H9 (cell line): ENCODE measurements around the gene PNLDC1. TPM values are rescaled to one million over a fixed set of nuclear protein-coding genes. Genes with fewer than 3 reads are reported as not detected.

ENCODE experiments used
- DNase-seq: peaks from one replicate; pipeline ENCODE4 v3.0.0-alpha.2; 2017
- H2AFZ ChIP-seq: one replicate; pipeline ENCODE4 v1.6.1; 2013; ENCODE audit warnings: mild to moderate bottlenecking, low read length, control low read depth, moderate library complexity
- H2AK5ac ChIP-seq: 2 replicates; pipeline ENCODE4 v1.6.1; 2013; ENCODE audit warnings: low read length, control low read depth, mixed read lengths; ENCODE audit not compliant: insufficient read length
- H2BK120ac ChIP-seq: one replicate; pipeline ENCODE4 v1.6.1; 2013; ENCODE audit warnings: low read depth, mild to moderate bottlenecking, low read length, control low read depth, inconsistent platforms; ENCODE audit not compliant: poor library complexity, severe bottlenecking
- H2BK12ac ChIP-seq: 2 replicates; pipeline ENCODE4 v1.6.1; 2013; ENCODE audit warnings: low read length, control low read depth, mixed read lengths, low read depth; ENCODE audit not compliant: insufficient read length
- H2BK15ac ChIP-seq: 2 replicates; pipeline ENCODE4 v1.6.1; 2013; ENCODE audit warnings: low read depth, low read length, control low read depth
- H2BK20ac ChIP-seq: one replicate; pipeline ENCODE4 v1.6.1; 2013; ENCODE audit warnings: low read depth, mild to moderate bottlenecking, low read length, control low read depth, inconsistent platforms; ENCODE audit not compliant: poor library complexity, severe bottlenecking
- H2BK5ac ChIP-seq: 2 replicates; pipeline ENCODE4 v1.6.1; 2013; ENCODE audit warnings: low read length, control low read depth, mixed read lengths; ENCODE audit not compliant: insufficient read length
- H3K14ac ChIP-seq: 2 replicates; pipeline ENCODE4 v1.6.1; 2013; ENCODE audit warnings: low read length, control low read depth; ENCODE audit not compliant: insufficient read depth
- H3K18ac ChIP-seq: 2 replicates; pipeline ENCODE4 v1.6.1; 2013; ENCODE audit warnings: low read depth, mild to moderate bottlenecking, mixed read lengths, low read length, control low read depth; ENCODE audit not compliant: insufficient read length
- H3K23ac ChIP-seq: 2 replicates; pipeline ENCODE4 v1.6.1; 2013; ENCODE audit warnings: low read length, control low read depth, mixed read lengths, low read depth; ENCODE audit not compliant: insufficient read length
- H3K23me2 ChIP-seq: 2 replicates; pipeline ENCODE4 v1.6.1; 2013; ENCODE audit warnings: low read depth, mild to moderate bottlenecking, mixed read lengths, low read length, control low read depth; ENCODE audit not compliant: insufficient read length, poor library complexity, severe bottlenecking
- H3K27ac ChIP-seq: 2 replicates; pipeline ENCODE4 v1.5.1; 2013; ENCODE audit warnings: low read length, control low read depth, mixed read lengths, low read depth; ENCODE audit not compliant: insufficient read length
- H3K27me3 ChIP-seq: 2 replicates; pipeline ENCODE4 v1.6.1; 2013; ENCODE audit warnings: low read length, control low read depth, inconsistent platforms; ENCODE audit not compliant: insufficient read depth
- H3K4ac ChIP-seq: 2 replicates; pipeline ENCODE4 v1.6.1; 2013; ENCODE audit warnings: low read depth, mild to moderate bottlenecking, control low read depth, inconsistent platforms, low read length, moderate library complexity
- H3K4me1 ChIP-seq: 2 replicates; pipeline ENCODE4 v1.6.1; 2013; ENCODE audit warnings: low read length, control low read depth, inconsistent platforms; ENCODE audit not compliant: insufficient read depth
- H3K4me2 ChIP-seq: 2 replicates; pipeline ENCODE4 v1.6.1; 2013; ENCODE audit warnings: low read length, control low read depth, mixed read lengths; ENCODE audit not compliant: insufficient read length, insufficient read depth
- H3K56ac ChIP-seq: 2 replicates; pipeline ENCODE4 v1.6.1; 2013; ENCODE audit warnings: low read depth, mild to moderate bottlenecking, mixed read lengths, low read length, control low read depth; ENCODE audit not compliant: insufficient read length
- H3K79me1 ChIP-seq: 2 replicates; pipeline ENCODE4 v1.6.1; 2013; ENCODE audit warnings: low read depth, mild to moderate bottlenecking, moderate library complexity, low read length, control low read depth, inconsistent platforms; ENCODE audit not compliant: insufficient read depth, poor library complexity, severe bottlenecking
- H3K79me2 ChIP-seq: 2 replicates; pipeline ENCODE4 v1.6.1; 2013; ENCODE audit warnings: low read length, control low read depth, inconsistent platforms; ENCODE audit not compliant: insufficient read depth
- H3K9ac ChIP-seq: 2 replicates; pipeline ENCODE4 v1.6.1; 2013; ENCODE audit warnings: low read length, control low read depth, mixed read lengths; ENCODE audit not compliant: insufficient read length; ENCODE audit errors: extremely low read depth
- H3K9me3 ChIP-seq: one replicate; pipeline ENCODE4 v1.6.1; 2013; ENCODE audit warnings: low read depth, low read length, inconsistent platforms; ENCODE audit not compliant: control insufficient read depth
- H3T11ph ChIP-seq: one replicate; pipeline ENCODE4 v1.6.1; 2013; ENCODE audit warnings: mild to moderate bottlenecking, low read length, control low read depth, inconsistent platforms
- H4K20me1 ChIP-seq: one replicate; pipeline ENCODE4 v1.6.1; 2013; ENCODE audit not compliant: control insufficient read depth, insufficient read length, insufficient read depth
- H4K5ac ChIP-seq: 2 replicates; pipeline ENCODE4 v1.6.1; 2013; ENCODE audit warnings: low read depth, mild to moderate bottlenecking, mixed read lengths, low read length, control low read depth; ENCODE audit not compliant: insufficient read length
- H4K8ac ChIP-seq: replicated peaks from 2 replicates; pipeline ENCODE4 v1.6.1; 2013; ENCODE audit warnings: low read length, control low read depth, mixed read lengths, low read depth; ENCODE audit not compliant: insufficient read length
- H4K91ac ChIP-seq: 2 replicates; pipeline ENCODE4 v1.6.1; 2013; ENCODE audit warnings: low read depth, mild to moderate bottlenecking, moderate library complexity, mixed read lengths, low read length, control low read depth; ENCODE audit not compliant: insufficient read length
- H3K27ac Mint-ChIP-seq, 3 experiments: 2 replicates in 2 of 3; 3 replicates in 1 of 3; pipeline ENCODE4 v1.8.0; 2020 to 2021; ENCODE audit warnings: mixed read lengths in 3 of 3, mild to moderate bottlenecking in 1 of 3, moderate library complexity in 1 of 3
- H3K27me3 Mint-ChIP-seq: 2 replicates; pipeline ENCODE4 v1.8.0; 2021; ENCODE audit warnings: low read depth, mild to moderate bottlenecking, moderate library complexity, mixed read lengths
- H3K36me3 Mint-ChIP-seq, 3 experiments: 2 replicates in 2 of 3; 3 replicates in 1 of 3; pipeline ENCODE4 v1.8.0; 2020 to 2021; ENCODE audit warnings: low read depth in 3 of 3, mixed read lengths in 3 of 3; ENCODE audit not compliant: insufficient read depth in 1 of 3
- H3K4me1 Mint-ChIP-seq, 2 experiments: 2 replicates each; pipeline ENCODE4 v1.8.0; 2020; ENCODE audit warnings: mixed read lengths in 2 of 2
- H3K4me3 Mint-ChIP-seq, 2 experiments: 2 replicates in 1 of 2; 3 replicates in 1 of 2; pipeline ENCODE4 v1.8.0; 2020 to 2021; ENCODE audit warnings: mild to moderate bottlenecking in 2 of 2, mixed read lengths in 2 of 2, moderate library complexity in 1 of 2
- H3K9me3 Mint-ChIP-seq, 2 experiments: 2 replicates in 1 of 2; 3 replicates in 1 of 2; pipeline ENCODE4 v1.8.0; 2020; ENCODE audit warnings: mild to moderate bottlenecking in 2 of 2, mixed read lengths in 2 of 2, moderate library complexity in 1 of 2
- CTCF ChIP-seq: fragments of 200-600 bp; sonication (generic); conservative IDR thresholded peaks from 3 replicates; pipeline ENCODE4 v1.8.0; 2021; ENCODE audit warnings: antibody characterized with exemption, mild to moderate bottlenecking
- total RNA-seq: library from RNA; stranded (reverse); gene quantifications from 2 replicates; pipeline ENCODE4 v1.2.1, GENCODE V29; 2021

The PNLDC1 gene
- total RNA-seq, 1 experiment from 2014 or later = not detected

GRCh38 chr6:159769470-159769869 lies 30.6 kb upstream of the PNLDC1 start:
- no peak overlapping the region for H4K91ac ChIP-seq
- no peak overlapping the region for H3K27ac Mint-ChIP-seq
- H3K18ac ChIP-seq = no peak overlapping the region

More at GRCh38 chr6:159769470-159769869, 30.6 kb upstream of the PNLDC1 start:
- H3K23ac ChIP-seq = no peak overlapping the region
- H3K4me1 ChIP-seq = no peaks in the 10 kb centered on the region
- no peak for TF ChIP-seq CTCF
- H4K8ac ChIP-seq = no peak overlapping the region
- no peak overlapping the region for H3K4ac ChIP-seq
- peaks cover 68 to 94% (median 90%) of the 10 kb centered on the region in 3 experiments for H3K36me3 Mint-ChIP-seq
- no peaks in the 10 kb centered on the region for H3K79me2 ChIP-seq
- H3K4me3 Mint-ChIP-seq = no peak overlapping the region
- H3K9me3 ChIP-seq = no peaks in the 10 kb centered on the region
- H3K79me1 ChIP-seq = no peaks in the 10 kb centered on the region
- no peak overlapping the region for H2AFZ ChIP-seq
- H4K5ac ChIP-seq = no peak overlapping the region
- no peaks in the 10 kb centered on the region for H4K20me1 ChIP-seq
- peaks cover 0 to 4% of the 10 kb centered on the region in 2 experiments; a peak in 1 of 5 replicates for H3K9me3 Mint-ChIP-seq
- no peak overlapping the region for H2BK12ac ChIP-seq
- no peak overlapping the region for H3K14ac ChIP-seq
- H3K4me1 Mint-ChIP-seq = peaks cover 0 to 2% of the 10 kb centered on the region in 2 experiments; a peak in 1 of 4 replicates
- H3T11ph ChIP-seq = no peak overlapping the region
- H3K9ac ChIP-seq = no peak overlapping the region
- no peaks in the 10 kb centered on the region for H3K23me2 ChIP-seq
- no peak overlapping the region for H3K27ac ChIP-seq
- no peak overlapping the region for H3K4me2 ChIP-seq
- no peaks in the 10 kb centered on the region for H3K27me3 Mint-ChIP-seq
- H2BK5ac ChIP-seq = no peak overlapping the region
- no peak overlapping the region for H2AK5ac ChIP-seq
- no peak overlapping the region for H2BK120ac ChIP-seq
- H3K56ac ChIP-seq = no peak overlapping the region
- DNase-seq = no peak
- no peak overlapping the region for H2BK20ac ChIP-seq
- no peaks in the 10 kb centered on the region; the same call in 1 of the 2 replicates for H3K27me3 ChIP-seq
- H2BK15ac ChIP-seq = no peak overlapping the region
